Neural cell (in vitro differentiated cells): ENCODE data around the gene ATP9B.

Experiments
- EZH2 ChIP-seq: fragments of 200-600, 300-800 bp; shearing (Covaris generic), sonication (generic); IDR thresholded peaks from 2 replicates; pipeline ENCODE4 v1.6.1; 2014; ENCODE audit warnings: antibody characterized with exemption, low read length, borderline replicate concordance, mild to moderate bottlenecking; ENCODE audit not compliant: insufficient read depth, poor library complexity, severe bottlenecking
- MXI1 ChIP-seq: fragments of 450-650 bp; conservative IDR thresholded peaks from 2 replicates; pipeline ENCODE4 v1.6.1; 2014; ENCODE audit warnings: antibody characterized with exemption, mild to moderate bottlenecking; ENCODE audit not compliant: poor library complexity, severe bottlenecking
- POLR2AphosphoS5 ChIP-seq: IDR thresholded peaks from 2 replicates; pipeline ENCODE4 v1.6.1; 2012
- RAD21 ChIP-seq: fragments of 450-650 bp; conservative IDR thresholded peaks from 2 replicates; pipeline ENCODE4 v1.6.1; 2014; ENCODE audit warnings: antibody characterized with exemption, mild to moderate bottlenecking, moderate library complexity
- SMC3 ChIP-seq: fragments of 450-650 bp; conservative IDR thresholded peaks from 2 replicates; pipeline ENCODE4 v1.6.1; 2014; ENCODE audit warnings: antibody characterized with exemption, mild to moderate bottlenecking, moderate library complexity; ENCODE audit not compliant: poor library complexity
- TAF1 ChIP-seq: IDR thresholded peaks from 2 replicates; pipeline ENCODE4 v1.6.1; 2012; ENCODE audit warnings: low read depth
- TF ChIP-seq, protein P1 (sequence below): fragments of 450-650 bp; IDR thresholded peaks from 2 replicates; pipeline ENCODE4 v1.5.1; 2014; ENCODE audit warnings: antibody characterized with exemption, mild to moderate bottlenecking, moderate library complexity; ENCODE audit not compliant: poor library complexity, severe bottlenecking
- TF ChIP-seq, protein P2 (sequence below): IDR thresholded peaks from 2 replicates; pipeline ENCODE4 v1.6.1; 2012; ENCODE audit warnings: borderline replicate concordance

DNA sequence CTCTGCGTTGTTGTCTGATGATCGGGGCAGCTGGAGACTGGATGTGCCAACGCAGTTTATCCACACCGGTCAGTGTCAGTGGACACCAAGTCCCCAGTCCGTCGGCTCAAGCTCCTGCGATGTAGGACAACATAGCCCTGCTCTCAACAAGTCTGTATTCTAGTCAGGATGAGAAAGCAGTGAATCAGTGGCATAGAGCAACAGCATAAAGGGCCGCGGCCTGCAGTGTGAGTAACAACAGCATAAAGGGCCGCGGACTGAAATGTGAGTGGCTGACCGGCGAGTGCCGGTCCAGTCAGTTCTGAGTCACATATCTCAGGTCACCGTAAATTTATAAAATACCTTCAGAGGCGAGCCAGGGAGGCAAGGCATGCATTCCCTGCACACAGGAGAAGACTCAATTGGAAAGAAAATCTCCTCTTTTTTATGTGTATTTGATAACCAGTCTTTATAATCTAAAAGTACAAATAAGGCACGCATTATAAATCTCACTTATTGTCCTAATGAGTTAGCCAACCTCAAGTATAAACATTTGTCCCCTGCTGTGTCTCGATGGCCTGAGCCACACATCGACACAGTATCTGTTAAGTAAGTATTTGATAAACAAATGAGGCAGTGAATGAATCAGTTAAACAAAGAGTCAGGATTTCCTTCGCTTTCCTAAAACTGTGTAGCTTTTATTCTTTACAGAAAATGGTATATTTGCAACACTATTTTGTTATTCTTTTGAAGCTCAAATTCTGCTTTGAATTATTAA, 292.8 kb downstream of the ATP9B start:
- TF ChIP-seq, protein P1, sequence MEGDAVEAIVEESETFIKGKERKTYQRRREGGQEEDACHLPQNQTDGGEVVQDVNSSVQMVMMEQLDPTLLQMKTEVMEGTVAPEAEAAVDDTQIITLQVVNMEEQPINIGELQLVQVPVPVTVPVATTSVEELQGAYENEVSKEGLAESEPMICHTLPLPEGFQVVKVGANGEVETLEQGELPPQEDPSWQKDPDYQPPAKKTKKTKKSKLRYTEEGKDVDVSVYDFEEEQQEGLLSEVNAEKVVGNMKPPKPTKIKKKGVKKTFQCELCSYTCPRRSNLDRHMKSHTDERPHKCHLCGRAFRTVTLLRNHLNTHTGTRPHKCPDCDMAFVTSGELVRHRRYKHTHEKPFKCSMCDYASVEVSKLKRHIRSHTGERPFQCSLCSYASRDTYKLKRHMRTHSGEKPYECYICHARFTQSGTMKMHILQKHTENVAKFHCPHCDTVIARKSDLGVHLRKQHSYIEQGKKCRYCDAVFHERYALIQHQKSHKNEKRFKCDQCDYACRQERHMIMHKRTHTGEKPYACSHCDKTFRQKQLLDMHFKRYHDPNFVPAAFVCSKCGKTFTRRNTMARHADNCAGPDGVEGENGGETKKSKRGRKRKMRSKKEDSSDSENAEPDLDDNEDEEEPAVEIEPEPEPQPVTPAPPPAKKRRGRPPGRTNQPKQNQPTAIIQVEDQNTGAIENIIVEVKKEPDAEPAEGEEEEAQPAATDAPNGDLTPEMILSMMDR, result no peak
- TF ChIP-seq, protein P2, sequence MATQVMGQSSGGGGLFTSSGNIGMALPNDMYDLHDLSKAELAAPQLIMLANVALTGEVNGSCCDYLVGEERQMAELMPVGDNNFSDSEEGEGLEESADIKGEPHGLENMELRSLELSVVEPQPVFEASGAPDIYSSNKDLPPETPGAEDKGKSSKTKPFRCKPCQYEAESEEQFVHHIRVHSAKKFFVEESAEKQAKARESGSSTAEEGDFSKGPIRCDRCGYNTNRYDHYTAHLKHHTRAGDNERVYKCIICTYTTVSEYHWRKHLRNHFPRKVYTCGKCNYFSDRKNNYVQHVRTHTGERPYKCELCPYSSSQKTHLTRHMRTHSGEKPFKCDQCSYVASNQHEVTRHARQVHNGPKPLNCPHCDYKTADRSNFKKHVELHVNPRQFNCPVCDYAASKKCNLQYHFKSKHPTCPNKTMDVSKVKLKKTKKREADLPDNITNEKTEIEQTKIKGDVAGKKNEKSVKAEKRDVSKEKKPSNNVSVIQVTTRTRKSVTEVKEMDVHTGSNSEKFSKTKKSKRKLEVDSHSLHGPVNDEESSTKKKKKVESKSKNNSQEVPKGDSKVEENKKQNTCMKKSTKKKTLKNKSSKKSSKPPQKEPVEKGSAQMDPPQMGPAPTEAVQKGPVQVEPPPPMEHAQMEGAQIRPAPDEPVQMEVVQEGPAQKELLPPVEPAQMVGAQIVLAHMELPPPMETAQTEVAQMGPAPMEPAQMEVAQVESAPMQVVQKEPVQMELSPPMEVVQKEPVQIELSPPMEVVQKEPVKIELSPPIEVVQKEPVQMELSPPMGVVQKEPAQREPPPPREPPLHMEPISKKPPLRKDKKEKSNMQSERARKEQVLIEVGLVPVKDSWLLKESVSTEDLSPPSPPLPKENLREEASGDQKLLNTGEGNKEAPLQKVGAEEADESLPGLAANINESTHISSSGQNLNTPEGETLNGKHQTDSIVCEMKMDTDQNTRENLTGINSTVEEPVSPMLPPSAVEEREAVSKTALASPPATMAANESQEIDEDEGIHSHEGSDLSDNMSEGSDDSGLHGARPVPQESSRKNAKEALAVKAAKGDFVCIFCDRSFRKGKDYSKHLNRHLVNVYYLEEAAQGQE, result no peak
- no peak for TF ChIP-seq TAF1
- TF ChIP-seq SMC3, result no peak
- no peak for TF ChIP-seq POLR2AphosphoS5
- no peak for TF ChIP-seq RAD21
- TF ChIP-seq MXI1, result no peak
- no peak for TF ChIP-seq EZH2
